HG03095 (cell line): ENCODE measurements around the gene UNC5B.

Experiments used
- ATAC-seq: cut with Tn5 transposase; IDR thresholded peaks from one replicate; pipeline ENCODE4 v1.9.1; 2021; ENCODE audit warnings: moderate library complexity; ENCODE audit not compliant: unreplicated experiment

Gene UNC5B

GRCh38 chr10:71251319-71251718 is 38.9 kb downstream of the UNC5B start:
- ATAC-seq: no peak

GRCh38 chr10:71252220-71252619 is 39.9 kb downstream of the UNC5B start:
- ATAC-seq: no peak

GRCh38 chr10:71253981-71254818 is 41.8 kb downstream of the UNC5B start:
- no peak for ATAC-seq

- ATAC-seq: no peak
Measured at GRCh38 chr10:71254834-71255549, 42.6 kb downstream of the UNC5B start.

GRCh38 chr10:71255550-71255807 is 43.1 kb downstream of the UNC5B start:
- no peak for ATAC-seq

- no peak for ATAC-seq
Measured at GRCh38 chr10:71255808-71256660, 43.7 kb downstream of the UNC5B start.

- ATAC-seq: no peak
Measured at GRCh38 chr10:71256661-71257318, 44.4 kb downstream of the UNC5B start.

- ATAC-seq: no peak
Measured at GRCh38 chr10:71257319-71257997, 45.1 kb downstream of the UNC5B start.

- no peak for ATAC-seq
Measured at GRCh38 chr10:71258046-71258445, 45.7 kb downstream of the UNC5B start.

- no peak for ATAC-seq
Measured at GRCh38 chr10:71258446-71259145, 46.2 kb downstream of the UNC5B start.

- ATAC-seq: no peak
Measured at GRCh38 chr10:71259282-71259681, 46.9 kb downstream of the UNC5B start.

- no peak for ATAC-seq
Measured at GRCh38 chr10:71259815-71260501, 47.6 kb downstream of the UNC5B start.

GRCh38 chr10:71260622-71261325 is 48.4 kb downstream of the UNC5B start:
- no peak for ATAC-seq

GRCh38 chr10:71262027-71262426 is 49.7 kb downstream of the UNC5B start:
- no peak for ATAC-seq

- no peak for ATAC-seq
Measured at GRCh38 chr10:71262817-71263216, 50.4 kb downstream of the UNC5B start.

GRCh38 chr10:71263376-71263775 is 51.0 kb downstream of the UNC5B start:
- ATAC-seq: no peak

- ATAC-seq: no peak
Measured at GRCh38 chr10:71264345-71265200, 52.2 kb downstream of the UNC5B start.

GRCh38 chr10:71265201-71265575 is 52.8 kb downstream of the UNC5B start:
- no peak for ATAC-seq
